ENCODE measurements around the gene LENG9. TPM values are rescaled to one million over a fixed set of nuclear protein-coding genes. Genes with fewer than 3 reads are reported as not detected.

The LENG9 gene
- total and polyA plus RNA-seq, 2 of the 13 experiments (the other 11 are each of a cell fraction or from before 2014, with no cell fraction given): 0.75 to 2.9 TPM

GRCh38 chr19:54464630-54465425 lies 1.2 kb upstream of the LENG9 start (continued):
- TF ChIP-seq PTBP1 (IDR thresholded peaks at IDR 0.05; ENCODE audit: low read depth, low read length, poor library complexity, severe bottlenecking) (no peak), TBP (CRISPR knock-in tag; IDR thresholded peaks at IDR 0.05) (no peak), ZNF296 (CRISPR knock-in tag; conservative IDR thresholded peaks at IDR 0.05) (no peak), ZNF678 (CRISPR knock-in tag; IDR thresholded peaks at IDR 0.05) (no peak), ZMAT5 (CRISPR knock-in tag; IDR thresholded peaks at IDR 0.05; ENCODE audit: borderline replicate concordance, low read depth) (no peak), GLI4 (CRISPR knock-in tag; IDR thresholded peaks at IDR 0.05; ENCODE audit: borderline replicate concordance) (no peak), THAP8 (CRISPR knock-in tag; IDR thresholded peaks at IDR 0.05; ENCODE audit: borderline replicate concordance) (no peak), TCF7 (IDR thresholded peaks at IDR 0.05; ENCODE audit: low read depth) (no peak), YEATS2 (CRISPR knock-in tag; IDR thresholded peaks at IDR 0.05; ENCODE audit: borderline replicate concordance) (peak; percentile 21; the same call in 1 of the 2 replicates), GABPB1 (CRISPR knock-in tag; IDR thresholded peaks at IDR 0.05) (peak; percentile 83), ZNF607 (CRISPR knock-in tag; IDR thresholded peaks at IDR 0.05; ENCODE audit: borderline replicate concordance) (0 out of 2 replicates have a peak, but pooled peaks have one; percentile 72), AGO2 (optimal IDR thresholded peaks at IDR 0.05; ENCODE audit: low read depth, low read length) (peak; percentile 76), NR3C1 (CRISPR knock-in tag; IDR thresholded peaks at IDR 0.05) (no peak), JARID2 (CRISPR knock-in tag; IDR thresholded peaks at IDR 0.05; ENCODE audit: insufficient replicate concordance) (no peak), PITX1 (CRISPR knock-in tag; IDR thresholded peaks at IDR 0.05) (no peak; the same call in 1 of the 2 replicates), IRF1 (CRISPR knock-in tag; IDR thresholded peaks at IDR 0.05; ENCODE audit: low read depth) (no peak), ZNF432 (CRISPR knock-in tag; IDR thresholded peaks at IDR 0.05; ENCODE audit: borderline replicate concordance) (no peak), ZNF501 (CRISPR knock-in tag; IDR thresholded peaks at IDR 0.05) (peak; percentile 92)
- TF ChIP-seq, protein P1, sequence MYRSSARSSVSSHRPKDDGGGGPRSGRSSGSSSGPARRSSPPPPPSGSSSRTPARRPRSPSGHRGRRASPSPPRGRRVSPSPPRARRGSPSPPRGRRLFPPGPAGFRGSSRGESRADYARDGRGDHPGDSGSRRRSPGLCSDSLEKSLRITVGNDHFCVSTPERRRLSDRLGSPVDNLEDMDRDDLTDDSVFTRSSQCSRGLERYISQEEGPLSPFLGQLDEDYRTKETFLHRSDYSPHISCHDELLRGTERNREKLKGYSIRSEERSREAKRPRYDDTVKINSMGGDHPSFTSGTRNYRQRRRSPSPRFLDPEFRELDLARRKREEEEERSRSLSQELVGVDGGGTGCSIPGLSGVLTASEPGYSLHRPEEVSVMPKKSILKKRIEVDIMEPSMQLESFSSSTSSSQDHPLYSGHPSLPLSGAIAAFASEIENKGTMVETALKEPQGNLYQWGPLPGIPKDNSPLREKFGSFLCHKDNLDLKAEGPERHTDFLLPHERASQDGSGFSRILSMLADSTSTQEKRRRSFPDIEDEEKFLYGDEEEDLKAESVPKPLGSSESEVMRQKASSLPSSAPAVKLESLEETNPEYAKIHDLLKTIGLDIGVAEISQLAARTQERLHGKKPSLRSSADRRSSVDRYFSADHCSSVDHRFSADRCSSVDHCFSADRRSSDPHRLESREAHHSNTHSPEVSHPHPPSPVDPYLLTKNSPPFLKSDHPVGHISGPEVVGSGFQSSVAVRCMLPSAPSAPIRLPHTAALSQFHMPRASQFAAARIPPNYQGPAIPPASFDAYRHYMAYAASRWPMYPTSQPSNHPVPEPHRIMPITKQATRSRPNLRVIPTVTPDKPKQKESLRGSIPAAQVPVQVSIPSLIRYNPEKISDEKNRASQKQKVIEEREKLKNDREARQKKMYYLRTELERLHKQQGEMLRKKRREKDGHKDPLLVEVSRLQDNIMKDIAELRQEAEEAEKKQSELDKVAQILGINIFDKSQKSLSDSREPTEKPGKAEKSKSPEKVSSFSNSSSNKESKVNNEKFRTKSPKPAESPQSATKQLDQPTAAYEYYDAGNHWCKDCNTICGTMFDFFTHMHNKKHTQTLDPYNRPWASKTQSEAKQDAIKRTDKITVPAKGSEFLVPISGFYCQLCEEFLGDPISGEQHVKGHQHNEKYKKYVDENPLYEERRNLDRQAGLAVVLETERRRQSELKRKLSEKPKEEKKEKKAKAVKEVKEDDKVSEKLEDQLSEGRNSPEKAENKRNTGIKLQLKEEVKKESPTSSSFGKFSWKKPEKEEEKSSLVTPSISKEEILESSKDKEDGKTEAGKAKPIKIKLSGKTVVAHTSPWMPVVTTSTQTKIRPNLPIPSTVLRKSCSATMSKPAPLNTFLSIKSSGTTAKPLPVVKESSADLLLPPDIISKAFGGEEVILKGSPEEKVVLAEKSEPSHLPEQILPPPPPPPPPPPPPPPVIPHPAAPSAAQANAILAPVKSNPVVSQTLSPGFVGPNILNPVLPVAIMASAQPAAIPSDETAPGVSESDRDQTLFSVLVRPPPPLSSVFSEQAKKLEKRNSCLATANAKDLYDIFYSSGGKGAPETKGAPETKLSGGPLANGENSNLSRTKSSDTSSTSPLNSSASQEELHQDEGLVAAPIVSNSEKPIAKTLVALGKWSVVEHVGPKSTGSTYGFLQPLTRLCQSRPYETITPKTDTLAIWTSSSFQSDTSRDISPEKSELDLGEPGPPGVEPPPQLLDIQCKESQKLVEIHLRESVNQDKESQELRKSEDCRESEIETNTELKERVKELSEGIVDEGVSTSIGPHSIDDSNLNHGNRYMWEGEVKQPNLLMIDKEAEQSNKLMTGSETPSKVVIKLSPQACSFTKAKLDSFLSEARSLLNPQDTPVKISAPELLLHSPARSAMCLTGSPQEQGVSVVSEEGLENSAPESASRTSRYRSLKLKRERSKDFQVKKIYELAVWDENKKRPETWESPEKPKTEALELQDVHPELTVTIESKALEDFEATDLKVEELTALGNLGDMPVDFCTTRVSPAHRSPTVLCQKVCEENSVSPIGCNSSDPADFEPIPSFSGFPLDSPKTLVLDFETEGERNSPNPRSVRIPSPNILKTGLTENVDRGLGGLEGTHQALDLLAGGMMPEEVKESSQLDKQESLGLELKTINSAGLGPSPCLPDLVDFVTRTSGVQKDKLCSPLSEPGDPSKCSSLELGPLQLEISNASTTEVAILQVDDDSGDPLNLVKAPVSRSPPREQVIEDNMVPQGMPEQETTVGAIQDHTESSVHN (CRISPR knock-in tag; IDR thresholded peaks at IDR 0.05): no peak

Data from HepG2 (cell line).